Measurements from ENCODE around the gene ARSD. TPM values are rescaled to one million over a fixed set of nuclear protein-coding genes. Genes with fewer than 3 reads are reported as not detected.
"Not testable (repeated sequence)": the region's sequence is repeated elsewhere in the genome, so short reads cannot be mapped to it uniquely, and the experiment has no call there.

Gene ARSD
- total RNA-seq, 2 experiments from 2014 or later = 3.9 to 4.4 TPM

DNA sequence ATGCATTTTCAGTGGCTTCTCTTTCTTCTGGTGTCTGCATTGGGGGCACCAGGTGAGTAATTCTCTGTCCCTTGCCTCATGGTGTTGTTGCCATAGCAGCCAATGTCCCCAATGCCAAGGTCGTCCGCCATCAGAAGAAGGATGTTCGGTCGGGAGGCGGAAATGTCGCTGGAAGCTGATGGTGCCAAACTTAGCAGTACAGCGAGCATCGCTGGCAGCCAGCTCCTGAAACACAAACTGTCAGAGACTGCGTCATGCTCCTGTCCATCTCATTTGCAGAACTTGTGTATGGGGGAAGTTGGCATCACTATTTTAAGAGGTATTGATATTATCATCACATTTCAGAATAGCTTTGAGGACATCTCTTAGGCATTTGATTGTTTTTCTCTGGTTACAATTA, 29.1 kb upstream of the ARSD start:
- ChIA-PET CTCF (no interaction called here), POLR2A (no interaction called here)
- H3K4me3 Mint-ChIP-seq = no peak overlapping the region
- H3K9me3 Mint-ChIP-seq = no peaks in the 10 kb centered on the region
- DNase-seq = no peak
- H3K4me1 Mint-ChIP-seq = no peaks in the 10 kb centered on the region
- no peak overlapping the region for H3K27ac Mint-ChIP-seq
- H3K27me3 Mint-ChIP-seq = no peaks in the 10 kb centered on the region
- no peaks in the 10 kb centered on the region for H3K36me3 Mint-ChIP-seq (ENCODE audit: low read depth)

DNA sequence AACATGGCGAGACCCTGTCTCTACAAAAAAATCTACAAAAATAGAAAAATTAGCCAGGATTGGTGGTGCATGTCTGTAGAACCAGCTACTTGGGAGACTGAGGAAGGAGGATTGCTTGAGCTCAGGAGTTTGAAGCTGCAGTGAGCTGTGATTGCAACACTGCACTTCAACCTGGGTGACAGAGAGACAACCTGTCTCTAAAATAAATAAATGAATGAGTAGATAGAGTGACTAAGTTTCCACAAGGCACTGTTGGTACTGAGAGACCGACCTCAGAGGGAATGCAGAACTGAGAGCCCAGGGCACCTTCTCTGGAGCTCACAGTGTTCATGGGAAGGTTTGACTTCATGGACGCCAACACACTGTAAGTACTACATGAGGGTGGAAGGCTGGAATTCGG, 26.7 kb upstream of the ARSD start:
- H3K9me3 Mint-ChIP-seq = no peaks in the 10 kb centered on the region
- ChIA-PET CTCF (no interaction called here), POLR2A (no interaction called here)
- H3K27me3 Mint-ChIP-seq = no peaks in the 10 kb centered on the region
- H3K4me3 Mint-ChIP-seq = no peak overlapping the region
- H3K27ac Mint-ChIP-seq = no peak overlapping the region
- no peaks in the 10 kb centered on the region for H3K4me1 Mint-ChIP-seq
- no peak for DNase-seq
- no peaks in the 10 kb centered on the region for H3K36me3 Mint-ChIP-seq (ENCODE audit: low read depth)

DNA sequence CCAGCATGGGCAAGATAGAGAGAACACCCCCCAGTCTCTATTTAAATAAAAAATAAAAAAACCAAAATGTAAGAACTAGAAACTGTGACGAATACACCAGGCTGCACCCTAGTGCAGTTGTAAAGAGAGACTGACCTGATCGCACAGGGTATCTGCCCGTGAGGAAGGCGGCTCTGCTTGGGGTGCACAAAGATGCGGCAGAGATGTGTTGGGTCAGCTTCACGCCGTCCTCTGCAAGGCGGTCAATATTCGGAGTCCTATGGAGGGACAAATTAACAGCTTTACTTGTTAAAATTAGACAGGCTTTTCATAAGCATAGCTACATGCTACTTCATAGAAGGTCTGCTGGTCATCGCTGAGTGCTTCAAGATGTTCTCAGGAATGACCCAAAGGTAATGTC, 26.1 kb upstream of the ARSD start:
- ChIA-PET CTCF (no interaction called here), POLR2A (no interaction called here)
- no peak for DNase-seq
- Mint-ChIP-seq H3K27ac (no peak overlapping the region), H3K4me1 (no peaks in the 10 kb centered on the region), H3K36me3 (ENCODE audit: low read depth) (no peaks in the 10 kb centered on the region), H3K9me3 (no peaks in the 10 kb centered on the region), H3K27me3 (no peaks in the 10 kb centered on the region), H3K4me3 (no peak overlapping the region)

DNA sequence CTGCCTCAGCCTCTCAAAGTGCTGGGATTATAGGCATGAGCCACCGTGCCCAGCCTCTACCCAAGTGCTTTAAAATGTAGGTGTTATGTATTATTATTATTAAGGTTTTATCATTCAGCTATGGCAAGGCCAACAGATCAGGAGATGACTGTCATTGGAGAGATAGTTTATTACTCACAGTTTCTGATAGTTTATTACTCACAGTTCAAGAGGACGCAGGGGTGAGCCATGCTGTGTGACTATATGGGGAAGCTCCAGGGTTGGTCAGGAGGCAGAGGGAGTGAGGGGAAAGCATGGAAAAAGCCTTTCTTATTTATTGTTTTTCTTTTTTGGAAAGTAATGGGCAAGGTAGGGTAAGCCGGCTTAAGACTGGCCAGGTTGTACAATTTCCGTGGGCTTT, 25.4 kb upstream of the ARSD start:
- POLR2A ChIA-PET = no interaction called here
- H3K27me3 Mint-ChIP-seq = no peaks in the 10 kb centered on the region
- no peak overlapping the region for H3K4me3 Mint-ChIP-seq
- CTCF ChIA-PET = no interaction called here
- no peak overlapping the region for H3K27ac Mint-ChIP-seq
- no peak for DNase-seq
- H3K9me3 Mint-ChIP-seq = no peaks in the 10 kb centered on the region
- no peaks in the 10 kb centered on the region for H3K4me1 Mint-ChIP-seq
- no peaks in the 10 kb centered on the region for H3K36me3 Mint-ChIP-seq (ENCODE audit: low read depth)

DNA sequence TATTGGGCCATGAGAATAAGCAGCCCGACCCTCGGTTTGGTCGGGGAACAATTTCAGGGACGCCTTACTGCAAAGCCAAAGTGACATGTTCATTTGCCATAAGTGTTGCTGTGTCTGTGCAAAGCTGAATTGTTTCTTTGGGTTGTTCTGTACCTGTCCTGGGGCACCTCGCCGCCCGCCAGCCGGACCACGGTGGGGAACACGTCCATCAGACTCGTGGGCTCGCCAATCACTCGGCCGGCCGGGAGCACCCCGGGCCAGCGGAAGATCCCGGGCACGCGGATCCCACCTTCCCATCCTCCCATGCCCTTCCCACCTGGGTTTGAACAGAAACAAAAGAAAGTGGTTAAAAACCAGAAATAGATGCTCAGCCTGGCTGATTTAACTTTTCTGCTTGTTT, 8.8 kb upstream of the ARSD start:
- H3K4me3 Mint-ChIP-seq; CTCF ChIA-PET; H3K4me1 Mint-ChIP-seq; H3K27me3 Mint-ChIP-seq; POLR2A ChIA-PET; H3K36me3 Mint-ChIP-seq (ENCODE audit: low read depth); DNase-seq; H3K27ac Mint-ChIP-seq; H3K9me3 Mint-ChIP-seq: not testable (repeated sequence)

DNA sequence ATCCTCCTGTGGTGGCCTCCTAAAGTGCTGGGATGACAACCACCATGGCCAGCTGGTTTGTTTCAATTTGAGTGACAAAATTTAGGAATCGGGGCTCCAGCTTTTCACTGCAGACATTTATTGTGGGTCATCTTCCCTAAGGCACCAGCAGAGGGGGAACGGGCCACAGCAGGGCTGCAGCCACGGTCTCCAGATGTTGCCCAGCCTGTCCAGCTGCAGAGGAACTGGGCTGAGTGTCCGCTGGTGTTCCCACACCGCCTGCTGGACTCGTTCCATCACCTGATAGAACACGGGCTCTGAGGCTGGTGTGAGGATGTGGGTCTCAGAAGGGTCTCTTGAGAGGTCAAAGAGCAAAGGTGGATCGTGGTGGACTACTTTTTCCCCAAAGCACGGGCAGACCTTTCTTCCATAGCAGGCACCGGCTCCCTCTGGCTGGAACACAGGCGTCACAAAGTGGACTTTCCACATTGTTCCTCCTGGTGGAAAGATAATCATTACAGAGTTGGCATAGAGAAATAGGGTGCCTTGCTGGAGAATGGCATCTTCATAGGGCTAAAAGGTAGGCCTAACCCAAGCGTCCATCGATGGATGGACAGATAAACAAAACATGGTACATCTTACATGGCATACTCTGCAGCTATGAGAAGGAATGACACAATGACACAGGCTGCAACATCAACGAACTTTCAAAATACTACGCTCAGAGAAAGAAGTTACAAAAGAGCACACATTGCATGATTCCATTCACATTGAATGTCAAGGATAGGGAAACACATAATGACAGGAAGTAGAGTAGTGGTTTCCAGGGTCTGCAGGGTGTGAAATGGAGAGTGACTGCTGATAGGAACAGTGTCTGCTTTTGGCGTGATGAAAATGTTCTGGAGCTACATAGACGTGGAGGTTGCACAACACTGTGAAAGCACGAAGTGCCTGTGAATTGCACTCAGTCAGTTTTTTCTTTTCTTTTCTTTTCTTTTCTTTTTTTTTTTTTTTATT, 5.9 kb upstream of the ARSD start:
- no peak overlapping the region for H3K4me3 Mint-ChIP-seq
- H3K36me3 Mint-ChIP-seq (ENCODE audit: low read depth) = peaks cover 2% of the 10 kb centered on the region
- peaks cover 4% of the 10 kb centered on the region for H3K4me1 Mint-ChIP-seq
- peaks cover 2% of the 10 kb centered on the region for H3K9me3 Mint-ChIP-seq
- no peak for DNase-seq
- H3K27ac Mint-ChIP-seq = no peak overlapping the region
- ChIA-PET POLR2A (no interaction called here), CTCF (no interaction called here)
- H3K27me3 Mint-ChIP-seq = no peaks in the 10 kb centered on the region

DNA sequence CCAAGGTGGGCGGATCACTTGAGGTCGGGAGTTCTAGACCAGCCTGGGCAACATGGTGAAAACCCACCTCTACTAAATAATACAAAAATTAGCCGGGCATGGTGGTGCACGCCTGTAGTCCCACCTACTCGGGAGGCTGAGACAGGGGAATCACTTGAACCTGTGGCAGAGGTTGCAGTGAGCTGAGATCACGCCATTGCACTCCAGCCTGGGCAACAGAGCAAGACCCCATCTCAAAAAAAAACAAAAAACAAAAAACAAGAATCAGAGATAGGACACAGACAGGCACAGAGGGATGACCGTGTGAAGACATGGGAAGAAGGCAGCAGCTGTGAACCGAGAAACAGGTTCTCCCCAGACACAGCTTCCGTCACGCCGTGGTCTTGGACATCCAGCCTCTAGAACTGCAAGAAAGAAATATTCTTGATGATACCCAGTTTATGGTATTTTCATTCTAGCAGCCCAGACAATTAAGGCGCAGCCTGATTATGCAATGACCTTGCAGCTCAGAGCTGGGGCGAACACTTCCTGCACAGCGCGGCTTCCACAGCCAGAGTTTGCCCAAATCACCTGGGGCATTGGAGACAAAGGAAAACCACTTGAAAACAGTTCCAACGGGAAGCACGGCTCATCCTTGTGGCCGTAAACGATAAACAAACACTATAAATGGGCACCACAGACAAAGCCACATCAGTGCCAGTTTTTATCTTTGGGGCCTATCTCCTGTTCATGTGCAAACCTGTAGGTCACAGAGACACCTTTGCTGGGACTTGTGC, 4.2 kb upstream of the ARSD start:
- H3K9me3 Mint-ChIP-seq = peaks cover 2% of the 10 kb centered on the region
- no peaks in the 10 kb centered on the region for H3K27me3 Mint-ChIP-seq
- POLR2A ChIA-PET = no interaction called here
- H3K4me3 Mint-ChIP-seq = no peak overlapping the region
- H3K4me1 Mint-ChIP-seq = peaks cover 4% of the 10 kb centered on the region
- peaks cover 2% of the 10 kb centered on the region for H3K36me3 Mint-ChIP-seq (ENCODE audit: low read depth)
- CTCF ChIA-PET = no interaction called here
- H3K27ac Mint-ChIP-seq = no peak overlapping the region
- no peak for DNase-seq

DNA sequence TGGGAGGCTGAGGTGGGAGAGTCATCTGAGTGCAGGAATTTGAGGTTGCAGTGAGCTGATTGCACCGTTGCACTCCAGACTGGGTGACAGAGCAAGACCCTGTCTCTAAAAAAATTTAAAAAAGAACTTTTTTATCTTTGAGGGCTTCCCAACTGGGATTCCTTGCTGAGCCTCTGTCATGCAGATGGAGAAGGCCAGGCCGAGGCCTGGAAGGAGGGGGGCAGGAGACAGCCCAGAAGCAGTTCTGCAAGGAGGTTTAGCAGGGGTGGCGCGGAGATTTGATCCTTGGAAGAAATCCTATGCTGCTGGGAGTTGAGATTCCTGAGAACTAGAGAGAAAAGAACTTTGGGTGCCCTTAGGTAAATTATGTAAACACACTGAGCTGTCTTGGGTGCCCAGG, 2.5 kb upstream of the ARSD start:
- no peaks in the 10 kb centered on the region for H3K27me3 Mint-ChIP-seq
- peaks cover 2% of the 10 kb centered on the region for H3K9me3 Mint-ChIP-seq
- no peak overlapping the region for H3K27ac Mint-ChIP-seq
- H3K4me1 Mint-ChIP-seq = peaks cover 6% of the 10 kb centered on the region
- ChIA-PET POLR2A (no interaction called here), CTCF (no interaction called here)
- H3K4me3 Mint-ChIP-seq = no peak overlapping the region
- DNase-seq = no peak
- H3K36me3 Mint-ChIP-seq (ENCODE audit: low read depth) = peaks cover 2% of the 10 kb centered on the region

DNA sequence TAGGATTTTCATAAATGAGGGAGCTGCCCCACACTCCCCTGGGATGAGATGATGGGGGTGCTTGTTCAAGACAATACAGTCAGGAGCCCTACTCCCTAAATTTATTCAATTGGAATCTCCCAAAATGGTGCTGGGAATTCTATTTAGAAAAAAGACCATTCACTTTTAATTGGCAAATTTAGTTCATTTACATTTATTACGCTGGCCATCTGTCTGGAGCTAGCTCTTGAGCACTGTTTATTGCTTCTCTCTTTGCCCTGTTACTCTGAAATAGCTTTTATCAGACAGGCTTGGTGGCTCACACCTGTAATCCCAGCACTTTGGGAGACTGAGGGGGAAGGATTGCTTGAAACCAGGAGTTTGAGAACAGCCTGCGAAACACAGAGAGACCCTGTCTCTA, 2.0 kb upstream of the ARSD start:
- Mint-ChIP-seq H3K36me3 (ENCODE audit: low read depth) (peaks cover 2% of the 10 kb centered on the region), H3K9me3 (peaks cover 2% of the 10 kb centered on the region), H3K4me3 (no peak overlapping the region), H3K4me1 (peaks cover 6% of the 10 kb centered on the region), H3K27me3 (no peaks in the 10 kb centered on the region), H3K27ac (no peak overlapping the region)
- ChIA-PET CTCF (no interaction called here), POLR2A (no interaction called here)
- no peak for DNase-seq

DNA sequence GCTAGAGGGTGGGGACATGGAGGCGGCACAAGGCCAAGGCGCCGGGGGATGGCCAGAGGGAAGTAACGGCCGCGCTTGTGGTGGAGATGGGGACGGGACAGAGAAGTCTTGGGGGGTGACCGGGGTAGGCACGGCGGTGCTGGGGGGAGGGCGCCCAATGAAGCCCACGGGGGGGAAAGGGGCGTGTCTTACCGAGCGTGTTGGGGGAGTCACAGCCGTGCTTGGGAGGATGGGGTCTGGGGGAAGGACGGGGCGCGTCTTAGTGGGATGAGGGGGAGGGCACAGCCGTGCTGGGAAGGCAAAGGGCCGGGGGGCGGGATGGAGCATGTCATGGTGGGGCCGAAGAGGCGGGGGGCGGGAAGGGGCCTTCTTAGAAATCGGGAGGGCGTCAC, 952 bp downstream of the ARSD start:
- peak overlapping the region; percentile 46 for H3K4me3 Mint-ChIP-seq
- no peaks in the 10 kb centered on the region for H3K27me3 Mint-ChIP-seq
- ChIA-PET POLR2A (no interaction called here), CTCF (no interaction called here)
- peaks cover 2% of the 10 kb centered on the region for H3K9me3 Mint-ChIP-seq
- peaks cover 2% of the 10 kb centered on the region for H3K36me3 Mint-ChIP-seq (ENCODE audit: low read depth)
- H3K4me1 Mint-ChIP-seq = peaks cover 6% of the 10 kb centered on the region
- no peak overlapping the region for H3K27ac Mint-ChIP-seq
- no peak for DNase-seq

DNA sequence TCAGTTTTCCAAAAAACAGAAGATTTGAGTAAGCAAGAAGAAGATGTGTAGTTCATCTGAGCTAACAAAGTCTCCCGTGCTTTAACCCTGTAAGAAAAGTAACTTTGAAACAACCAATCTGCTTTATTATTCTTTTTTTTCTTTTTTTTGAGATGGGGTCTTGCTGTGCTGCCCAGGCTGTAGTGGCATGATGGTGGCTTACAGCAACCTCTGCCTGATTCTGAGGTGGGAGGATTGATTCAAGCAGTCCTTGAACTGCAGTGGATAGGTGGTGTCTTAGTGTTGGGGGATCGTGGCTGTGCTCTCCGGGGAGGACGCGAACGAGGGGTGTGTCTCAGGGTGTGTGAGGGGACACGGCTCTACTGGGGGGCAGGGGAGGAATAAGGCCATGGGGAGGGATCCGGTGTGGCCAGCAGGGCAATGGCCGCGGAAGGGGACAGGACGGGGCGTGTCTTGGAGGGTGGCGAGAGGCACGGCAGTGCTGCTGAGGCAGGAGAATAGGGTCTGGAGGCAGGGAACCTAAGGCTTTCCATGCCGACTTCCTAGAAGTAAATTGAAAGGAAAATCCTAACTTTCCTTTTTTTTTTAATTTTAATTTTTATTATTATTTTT, 2.4 kb downstream of the ARSD start:
- no peak for DNase-seq
- ChIA-PET POLR2A (no interaction called here), CTCF (no interaction called here)
- Mint-ChIP-seq H3K27me3 (no peaks in the 10 kb centered on the region), H3K4me3 (no peak overlapping the region), H3K36me3 (ENCODE audit: low read depth) (peaks cover 2% of the 10 kb centered on the region), H3K4me1 (peaks cover 6% of the 10 kb centered on the region), H3K27ac (no peak overlapping the region), H3K9me3 (peaks cover 2% of the 10 kb centered on the region)

DNA sequence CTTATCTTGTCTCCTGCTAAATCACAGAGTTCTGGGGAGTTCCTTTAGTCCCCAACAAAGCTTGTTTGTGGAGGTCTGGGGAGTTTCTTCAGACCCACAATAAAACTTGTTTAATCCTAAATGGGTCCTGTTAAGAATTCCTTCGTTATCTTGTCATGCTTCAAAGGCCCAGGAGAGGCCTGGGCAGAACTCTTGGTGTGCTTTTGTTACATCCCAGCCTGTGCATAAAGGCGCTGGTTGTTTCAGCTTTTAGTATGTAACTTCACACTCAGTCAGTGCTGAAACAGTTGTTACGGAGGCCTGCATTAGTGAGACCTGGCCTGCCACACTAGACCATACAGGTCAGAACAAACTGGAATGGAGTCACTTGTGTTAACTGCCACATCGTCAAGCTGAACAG, 2.9 kb downstream of the ARSD start:
- H3K4me1 Mint-ChIP-seq; H3K36me3 Mint-ChIP-seq (ENCODE audit: low read depth); CTCF ChIA-PET; H3K4me3 Mint-ChIP-seq; H3K27ac Mint-ChIP-seq; POLR2A ChIA-PET; H3K27me3 Mint-ChIP-seq; H3K9me3 Mint-ChIP-seq; DNase-seq: not testable (repeated sequence)

DNA sequence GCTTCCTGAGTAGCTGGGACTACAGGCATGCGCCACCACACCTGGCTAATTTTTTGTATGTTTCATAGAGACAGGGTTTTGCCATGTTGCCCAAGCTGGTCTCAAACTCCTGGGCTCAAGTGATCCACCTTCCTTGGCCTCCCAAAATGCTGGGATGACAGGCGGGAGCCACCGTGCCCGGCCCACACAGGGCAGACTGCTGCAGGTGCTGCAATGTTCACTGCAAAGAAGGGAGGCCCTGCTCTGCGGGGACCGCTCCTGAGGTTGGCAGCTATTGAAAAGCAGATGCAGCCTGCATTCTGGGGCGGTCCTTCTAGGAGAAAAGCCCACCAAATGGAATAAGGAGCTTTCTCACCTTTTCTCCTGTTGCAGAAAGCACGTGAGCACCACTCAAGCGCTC, 5.0 kb downstream of the ARSD start:
- no peak for DNase-seq
- H3K27me3 Mint-ChIP-seq = no peaks in the 10 kb centered on the region
- H3K36me3 Mint-ChIP-seq (ENCODE audit: low read depth) = peaks cover 3% of the 10 kb centered on the region
- H3K27ac Mint-ChIP-seq = no peak overlapping the region
- POLR2A ChIA-PET = no interaction called here
- peaks cover 2% of the 10 kb centered on the region for H3K4me1 Mint-ChIP-seq
- no peak overlapping the region for H3K4me3 Mint-ChIP-seq
- no peaks in the 10 kb centered on the region for H3K9me3 Mint-ChIP-seq
- CTCF ChIA-PET = no interaction called here

DNA sequence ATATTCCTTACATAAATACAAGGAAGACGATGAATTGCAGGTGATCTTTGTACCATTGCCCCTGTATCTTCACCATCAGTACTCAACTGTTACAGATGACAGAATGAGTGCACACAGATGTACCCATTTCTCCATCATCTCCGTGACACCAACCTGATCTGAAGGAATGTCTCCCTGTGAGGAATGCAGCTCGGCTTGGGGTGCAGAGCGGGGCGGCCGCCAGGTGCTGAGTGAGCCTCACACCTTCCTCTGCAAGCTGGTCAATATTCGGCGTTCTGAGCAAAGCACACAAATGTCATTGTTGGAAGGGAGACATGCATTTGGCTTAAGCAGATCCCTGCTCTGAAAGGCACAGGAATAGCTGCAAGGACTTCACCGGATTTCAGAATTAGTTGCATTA, 7.4 kb downstream of the ARSD start:
- ChIA-PET POLR2A (no interaction called here), CTCF (no interaction called here)
- DNase-seq = no peak
- peaks cover 3% of the 10 kb centered on the region for H3K36me3 Mint-ChIP-seq (ENCODE audit: low read depth)
- H3K4me1 Mint-ChIP-seq = no peaks in the 10 kb centered on the region
- no peak overlapping the region for H3K27ac Mint-ChIP-seq
- H3K9me3 Mint-ChIP-seq = no peaks in the 10 kb centered on the region
- H3K27me3 Mint-ChIP-seq = no peaks in the 10 kb centered on the region
- no peak overlapping the region for H3K4me3 Mint-ChIP-seq

Data from activated CD4-positive, alpha-beta memory T cell treated with anti-CD3 and anti-CD28 coated beads, Interleukin-2, amount 10 ng/mL, durations not matched to agents 7 days and 5 days (primary cell).